ENCODE data around the gene ZFYVE9.

GRCh38 chr1:52145137-52145536 is 3.2 kb downstream of the ZFYVE9 start:
- TF ChIP-seq CTCF (IDR thresholded peaks at IDR 0.05; ENCODE audit: borderline replicate concordance, extremely low read depth, low read length, poor library complexity, severe bottlenecking) (no peak), EZH2 (IDR thresholded peaks at IDR 0.05; ENCODE audit: borderline replicate concordance, low read depth, low read length, severe bottlenecking) (no peak)

Data from DND-41 (cell line).